ENCODE data around the gene ESYT2. TPM values are rescaled to one million over a fixed set of nuclear protein-coding genes. Genes with fewer than 3 reads are reported as not detected.

The ESYT2 gene
- total and polyA plus RNA-seq, 9 of the 15 experiments (the other 6 are each of a cell fraction or from before 2014, with no cell fraction given), result 5.8 to 86.9 (median 64.7) TPM

GRCh38 chr7:158865462-158865922 is 36.2 kb upstream of the ESYT2 start (continued):
- TF ChIP-seq E2F1 (CRISPR knock-in tag; IDR thresholded peaks at IDR 0.05), result no peak
- no peak for TF ChIP-seq STAT6 (CRISPR knock-in tag; IDR thresholded peaks at IDR 0.05)
- no peak for TF ChIP-seq LCOR (CRISPR knock-in tag; IDR thresholded peaks at IDR 0.05)
- no peak for TF ChIP-seq ZNF707 (CRISPR knock-in tag; conservative IDR thresholded peaks at IDR 0.05)
- TF ChIP-seq ZNF785 (CRISPR knock-in tag; IDR thresholded peaks at IDR 0.05), result no peak
- no peak for TF ChIP-seq BRD9 (IDR thresholded peaks at IDR 0.05; ENCODE audit: low read depth, partially characterized antibody)
- TF ChIP-seq SIX5 (IDR thresholded peaks at IDR 0.05; ENCODE audit: borderline replicate concordance in 1 of 2, insufficient read depth in 1 of 2, low read depth in 1 of 2, low read length in 2 of 2), result no peak
- TF ChIP-seq TSHZ1 (CRISPR knock-in tag; IDR thresholded peaks at IDR 0.05), result no peak
- peak; percentile 42; the same call in 1 of the 2 replicates for TF ChIP-seq NR2C2 (CRISPR knock-in tag; IDR thresholded peaks at IDR 0.05)
- peak; percentile 62 for TF ChIP-seq NR2C2 (tag; IDR thresholded peaks at IDR 0.05)
- TF ChIP-seq MTF1 (CRISPR knock-in tag; IDR thresholded peaks at IDR 0.05; ENCODE audit: borderline replicate concordance), result no peak
- TF ChIP-seq THRAP3 (IDR thresholded peaks at IDR 0.05; ENCODE audit: borderline replicate concordance), result no peak
- no peak for TF ChIP-seq ZNF445 (CRISPR knock-in tag; IDR thresholded peaks at IDR 0.05; ENCODE audit: low read depth)
- no peak for TF ChIP-seq ZKSCAN1 (IDR thresholded peaks at IDR 0.05; ENCODE audit: low read depth, low read length)
- TF ChIP-seq FOXO4 (CRISPR knock-in tag; IDR thresholded peaks at IDR 0.05), result peak; percentile 52; the same call in 1 of the 2 replicates
- TF ChIP-seq HNRNPK (IDR thresholded peaks at IDR 0.05; ENCODE audit: low read depth, low read length, poor library complexity, severe bottlenecking), result no peak
- no peak for TF ChIP-seq ATF3 (IDR thresholded peaks at IDR 0.05)
- TF ChIP-seq ATF3 (CRISPR knock-in tag; conservative IDR thresholded peaks at IDR 0.05), result no peak
- TF ChIP-seq GATAD2B (IDR thresholded peaks at IDR 0.05; ENCODE audit: borderline replicate concordance), result no peak

All from K562 (cell line).